Thyroid gland (tissue), 4 donors: ENCODE data around the gene BCL2L2. TPM values are rescaled to one million over a fixed set of nuclear protein-coding genes. Genes with fewer than 3 reads are reported as not detected.

Experiments
- DNase-seq, 2 donors: peaks; one replicate each; pipeline ENCODE4 v3.0.0-alpha.2; 2019
- H3K27ac ChIP-seq, 3 donors: fragments of 200-600 bp; sonication (generic); 1 replicate in 2 of 3; 2 replicates in 1 of 3; pipeline ENCODE4 v1.5.1; 2016 to 2019; ENCODE audit warnings: mild to moderate bottlenecking in 1 of 3, moderate library complexity in 1 of 3
- H3K27me3 ChIP-seq: fragments of 200-600 bp; sonication (generic); one replicate; pipeline ENCODE4 v1.5.1; 2019
- H3K36me3 ChIP-seq, 2 donors: fragments of 200-600 bp; sonication (generic); one replicate each; pipeline ENCODE4 v1.5.1; 2016 to 2019
- H3K4me1 ChIP-seq, 2 donors: fragments of 200-600 bp; sonication (generic); one replicate each; pipeline ENCODE4 v1.5.1; 2017 to 2019
- H3K4me3 ChIP-seq, 3 donors: fragments of 200-600 bp; sonication (generic); replicated peaks in 1 of 3; 1 replicate in 2 of 3; 2 replicates in 1 of 3; pipeline ENCODE4 v1.5.1; 2016; ENCODE audit warnings: mild to moderate bottlenecking in 1 of 3
- H3K9me3 ChIP-seq: fragments of 200-600 bp; sonication (generic); one replicate; pipeline ENCODE4 v1.5.1; 2017
- POLR2A ChIP-seq, 2 donors: fragments of 450-650 bp; IDR thresholded peaks; one replicate each; pipeline ENCODE4 v1.6.1; 2017; ENCODE audit warnings: antibody characterized with exemption in 2 of 2, mild to moderate bottlenecking in 2 of 2, moderate library complexity in 1 of 2
- WGBS, 2 donors: methylation state at CpG; one replicate each; pipeline ENCODE4 v1.1.5; 2017; 5-methylcytosine and 5-hydroxymethylcytosine counted together
- intact Hi-C: fragments of 100-400 bp; cut with DNase I; formaldehyde crosslinking; loops from one replicate; pipeline ENCODE4 v1.15.1; 2023
- total RNA-seq, 4 donors: library from RNA; depleted of rRNA; stranded (reverse); fragments of >200 nt; gene quantifications; one replicate each; pipeline ENCODE4 v1.2.3, GENCODE V29; 2016
- TF ChIP-seq, protein P1 (sequence below), 6 experiments: fragments of 200-600 bp in 3 of 6; fragments of 450-650 bp in 3 of 6; sonication (generic) in 3 of 6; IDR thresholded peaks; one replicate each; pipeline ENCODE4 v1.5.1; 2016 to 2019; ENCODE audit warnings: antibody characterized with exemption in 6 of 6, mild to moderate bottlenecking in 2 of 6, inconsistent platforms in 1 of 6, moderate library complexity in 1 of 6

The BCL2L2 gene
- total RNA-seq, 4 donors from 2014 or later, result 37.3 to 52.8 (median 46.1) TPM

DNA sequence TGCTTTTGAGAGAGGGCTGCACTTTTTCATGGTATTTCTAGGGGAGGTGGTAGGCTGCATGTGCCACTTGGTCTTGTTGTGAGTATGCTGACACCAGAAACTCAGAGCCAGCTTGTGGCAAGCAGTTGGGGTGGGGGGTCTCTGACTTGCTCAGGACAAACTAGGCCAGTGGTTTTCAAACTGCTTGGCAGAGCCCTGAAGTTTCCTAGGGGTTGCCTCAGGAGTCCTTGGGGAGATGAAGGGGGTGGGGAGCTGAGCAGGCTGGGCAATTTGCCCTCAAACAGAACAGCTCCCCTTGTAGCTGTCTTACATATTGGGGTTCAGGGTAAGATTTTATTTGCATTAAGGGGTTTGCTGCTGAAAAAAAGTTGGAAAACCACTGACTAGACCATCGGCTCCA lies 3.9 kb downstream of the BCL2L2 start:
- intact Hi-C loops, result no loop called here
- H3K4me3 ChIP-seq, result no peak overlapping the region
- no peaks in the 10 kb centered on the region for H3K27me3 ChIP-seq
- 78 to 100% methylated on average over 1 of the region's 1 CpG for WGBS, 2 donors
- no peaks in the 10 kb centered on the region for H3K9me3 ChIP-seq
- H3K4me1 ChIP-seq, result peaks cover 25 to 30% of the 10 kb centered on the region in 2 donors
- peaks cover 3 to 8% of the 10 kb centered on the region in 2 donors for H3K36me3 ChIP-seq
- no peak for TF ChIP-seq POLR2A (IDR thresholded peaks at IDR 0.05)
- TF ChIP-seq, protein P1, sequence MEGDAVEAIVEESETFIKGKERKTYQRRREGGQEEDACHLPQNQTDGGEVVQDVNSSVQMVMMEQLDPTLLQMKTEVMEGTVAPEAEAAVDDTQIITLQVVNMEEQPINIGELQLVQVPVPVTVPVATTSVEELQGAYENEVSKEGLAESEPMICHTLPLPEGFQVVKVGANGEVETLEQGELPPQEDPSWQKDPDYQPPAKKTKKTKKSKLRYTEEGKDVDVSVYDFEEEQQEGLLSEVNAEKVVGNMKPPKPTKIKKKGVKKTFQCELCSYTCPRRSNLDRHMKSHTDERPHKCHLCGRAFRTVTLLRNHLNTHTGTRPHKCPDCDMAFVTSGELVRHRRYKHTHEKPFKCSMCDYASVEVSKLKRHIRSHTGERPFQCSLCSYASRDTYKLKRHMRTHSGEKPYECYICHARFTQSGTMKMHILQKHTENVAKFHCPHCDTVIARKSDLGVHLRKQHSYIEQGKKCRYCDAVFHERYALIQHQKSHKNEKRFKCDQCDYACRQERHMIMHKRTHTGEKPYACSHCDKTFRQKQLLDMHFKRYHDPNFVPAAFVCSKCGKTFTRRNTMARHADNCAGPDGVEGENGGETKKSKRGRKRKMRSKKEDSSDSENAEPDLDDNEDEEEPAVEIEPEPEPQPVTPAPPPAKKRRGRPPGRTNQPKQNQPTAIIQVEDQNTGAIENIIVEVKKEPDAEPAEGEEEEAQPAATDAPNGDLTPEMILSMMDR (IDR thresholded peaks at IDR 0.05), result no peak
- no peak for DNase-seq
- H3K27ac ChIP-seq, result no peak overlapping the region

DNA sequence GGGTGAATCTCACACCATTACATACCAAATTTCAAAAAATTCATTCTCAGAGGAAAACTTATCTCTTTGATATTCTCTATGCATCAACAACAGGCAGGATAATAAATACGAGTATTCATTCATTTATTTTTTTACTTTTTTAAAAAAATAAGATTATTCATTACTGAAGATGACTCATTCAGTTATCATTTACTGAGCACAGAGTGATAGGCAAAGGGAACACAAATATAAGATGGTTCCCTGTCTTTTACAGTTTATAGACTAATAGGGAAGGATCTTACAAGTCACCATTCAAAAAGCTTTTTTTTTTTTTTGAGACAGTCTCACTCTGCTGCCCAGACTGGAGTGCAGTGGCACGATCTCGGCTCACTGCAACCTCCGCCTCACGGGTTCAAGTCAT lies 9.7 kb downstream of the BCL2L2 start:
- intact Hi-C loops, result no loop called here
- peaks cover 5 to 8% of the 10 kb centered on the region in 2 donors for H3K4me1 ChIP-seq
- no peak overlapping the region for H3K4me3 ChIP-seq
- TF ChIP-seq POLR2A (IDR thresholded peaks at IDR 0.05), result no peak
- TF ChIP-seq, protein P1 (IDR thresholded peaks at IDR 0.05), result no peak
- DNase-seq, result no peak
- no peaks in the 10 kb centered on the region for H3K9me3 ChIP-seq
- no peaks in the 10 kb centered on the region for H3K27me3 ChIP-seq
- WGBS, 2 donors, result 93 to 94% methylated on average over 5 of the region's 5 CpGs
- no peak overlapping the region for H3K27ac ChIP-seq
- H3K36me3 ChIP-seq, result no peaks in the 10 kb centered on the region

DNA sequence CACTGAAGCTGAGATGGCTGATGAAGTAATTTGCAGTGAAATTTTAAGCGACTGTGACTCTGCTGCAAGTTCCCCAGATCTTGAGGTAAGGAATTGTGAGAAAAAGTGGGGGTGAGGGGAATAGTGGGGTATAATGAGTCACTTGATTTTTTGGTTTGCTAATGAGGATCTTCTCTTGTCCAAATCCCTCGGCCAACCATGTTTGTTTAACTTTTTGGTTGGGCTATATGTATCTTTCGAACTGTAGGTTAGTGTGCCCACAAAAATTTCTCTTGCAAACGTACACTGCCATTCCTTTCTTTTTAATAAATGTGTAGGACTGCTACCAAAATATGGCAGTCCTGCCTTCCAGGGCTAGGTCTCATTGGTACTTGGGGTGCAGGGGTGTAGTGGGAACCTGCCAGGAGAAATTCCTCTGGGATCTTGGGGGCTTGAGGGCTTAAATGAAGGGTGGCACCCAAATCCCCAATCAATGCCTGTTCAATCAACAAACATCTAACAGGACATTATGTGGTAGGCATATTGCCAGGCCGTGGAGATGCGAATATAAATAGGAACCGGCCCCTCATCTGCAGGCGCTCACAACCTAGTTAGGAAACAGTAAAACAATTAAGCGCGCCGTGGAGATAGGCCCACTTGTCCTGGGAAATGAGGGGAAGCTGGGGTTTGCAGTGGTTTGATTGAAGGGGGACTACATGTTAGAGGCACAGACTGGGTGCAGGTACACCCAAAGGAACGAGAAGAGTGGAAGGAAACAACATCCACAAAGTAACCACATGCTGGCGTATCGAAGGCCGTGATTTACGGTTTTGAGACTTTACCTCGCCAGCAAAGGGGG lies 13.3 kb downstream of the BCL2L2 start:
- no peak overlapping the region for H3K4me3 ChIP-seq
- H3K27me3 ChIP-seq, result no peaks in the 10 kb centered on the region
- peak overlapping the region; percentile 92 to 98 (median 94) for H3K27ac ChIP-seq
- peaks cover 18 to 19% of the 10 kb centered on the region in 2 donors for H3K36me3 ChIP-seq
- H3K4me1 ChIP-seq, result peaks cover 18 to 20% of the 10 kb centered on the region in 2 donors
- intact Hi-C loops, result loop anchor here (10.0 kb wide), 1 partner anchor 145 kb away; the partner anchor contains the start of gene NGDN
- DNase-seq, result peak in 1 of 2 donors; percentile 23
- TF ChIP-seq POLR2A (IDR thresholded peaks at IDR 0.05), result no peak
- TF ChIP-seq, protein P1 (IDR thresholded peaks at IDR 0.05), result no peak
- WGBS, 2 donors, result 91 to 92% methylated on average over 17 of the region's 17 CpGs
- H3K9me3 ChIP-seq, result no peaks in the 10 kb centered on the region

DNA sequence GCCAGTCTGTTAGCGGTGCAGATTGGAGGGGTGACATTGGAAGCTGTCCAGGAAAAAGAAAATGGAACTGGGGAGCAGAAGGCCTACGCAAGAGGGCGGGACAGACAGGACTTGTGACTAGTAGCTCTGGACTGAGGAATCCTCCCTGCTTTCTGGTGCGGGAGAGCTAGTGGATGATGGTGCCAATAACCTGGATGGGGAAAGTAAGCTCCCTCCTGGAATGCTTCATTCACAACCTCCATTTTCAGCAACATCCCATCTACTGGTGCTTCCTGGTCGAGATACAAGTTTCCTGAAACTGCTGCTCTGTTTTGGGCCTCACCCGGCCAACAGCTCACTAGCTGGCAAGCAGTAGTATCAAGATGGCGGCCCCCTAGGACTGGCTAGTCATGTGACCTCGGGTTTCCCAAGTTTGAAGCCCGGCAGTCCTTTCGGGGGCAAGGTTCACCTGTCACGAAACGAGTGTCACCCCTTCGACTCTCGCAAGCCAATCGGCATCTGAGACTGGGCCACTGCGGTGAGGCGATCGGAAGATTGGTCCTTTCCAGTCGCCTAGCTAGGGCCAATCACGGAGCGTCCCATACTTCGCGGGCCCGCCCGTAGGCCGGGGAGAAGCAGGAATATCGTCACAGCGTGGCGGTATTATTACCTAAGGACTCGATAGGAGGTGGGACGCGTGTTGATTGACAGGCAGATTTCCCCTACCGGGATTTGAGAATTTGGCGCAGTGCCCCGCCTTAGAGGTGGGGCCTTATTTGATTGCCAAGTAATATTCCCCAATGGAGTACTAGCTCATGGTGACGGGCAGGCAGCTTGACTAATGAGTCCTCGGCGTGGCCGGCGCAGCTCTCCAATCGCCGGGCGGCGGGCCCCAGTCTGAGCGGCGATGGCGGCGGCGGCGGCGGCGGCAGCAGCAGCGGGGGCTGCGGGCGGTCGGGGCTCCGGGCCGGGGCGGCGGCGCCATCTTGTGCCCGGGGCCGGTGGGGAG lies 14.2 kb downstream of the BCL2L2 start, which contains the start of gene PABPN1:
TSS of gene PABPN1 (plus strand) at position 874 of the 988 bp plus-strand sequence. CDS start at position 887, 13 bp downstream.
- peak; percentile 99 to 100 for DNase-seq
- Histone ChIP-seq H3K27ac (peak within 1 kb of the TSS; percentile 94 to 98 (median 97)), H3K4me3 (peak within 1 kb of the TSS; percentile 85 to 95 (median 89)), H3K36me3 (peaks cover 25 to 26% of the 10 kb centered on the region in 2 donors), H3K4me1 (peaks cover 18 to 20% of the 10 kb centered on the region in 2 donors), H3K9me3 (no peaks in the 10 kb centered on the region), H3K27me3 (no peaks in the 10 kb centered on the region)
- intact Hi-C loops, result loop anchor here (10.0 kb wide), 1 partner anchor 144 kb away; the partner anchor contains the start of gene NGDN
- peak; percentile 28 to 89 for TF ChIP-seq POLR2A (IDR thresholded peaks at IDR 0.05)
- TF ChIP-seq, protein P1 (IDR thresholded peaks at IDR 0.05), result no peak
- WGBS, 2 donors, result 6 to 15% methylated on average over 18 to 35 of the region's 63 CpGs
